ENCODE results near the gene PPP1CC.
"Not testable (repeated sequence)": the region's sequence is repeated elsewhere in the genome, so short reads cannot be mapped to it uniquely, and the experiment has no call there.

The PPP1CC gene

GRCh38 chr12:110742718-110743570, at the start of gene PPP1CC:
TSS of gene PPP1CC (minus strand) at chr12:110742891. CDS start at chr12:110742707, 184 bp downstream.
- DNase-seq (ENCODE audit: low spot score), result peak; percentile 99

DNA sequence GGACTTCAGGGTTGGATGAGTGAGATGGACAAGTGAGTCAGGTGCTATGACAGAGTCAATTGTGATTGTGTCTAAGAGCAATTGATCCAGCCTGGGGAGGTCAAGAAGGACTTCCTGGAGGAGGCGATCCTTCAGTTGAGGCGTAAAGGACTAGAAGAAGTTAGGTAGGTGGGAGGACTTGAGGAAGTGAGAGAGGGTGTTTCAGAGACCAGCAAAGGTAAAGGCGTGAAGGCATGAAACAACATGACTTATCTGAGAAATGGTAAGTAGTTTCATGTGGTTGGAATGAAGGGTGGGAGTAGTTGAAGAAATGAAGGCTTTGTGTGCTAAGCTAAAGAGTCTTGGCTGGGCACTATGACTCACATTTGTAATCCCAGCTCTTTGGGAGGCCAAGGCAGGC, 48.9 kb upstream of the PPP1CC start:
- DNase-seq (ENCODE audit: low spot score), result no peak

DNA sequence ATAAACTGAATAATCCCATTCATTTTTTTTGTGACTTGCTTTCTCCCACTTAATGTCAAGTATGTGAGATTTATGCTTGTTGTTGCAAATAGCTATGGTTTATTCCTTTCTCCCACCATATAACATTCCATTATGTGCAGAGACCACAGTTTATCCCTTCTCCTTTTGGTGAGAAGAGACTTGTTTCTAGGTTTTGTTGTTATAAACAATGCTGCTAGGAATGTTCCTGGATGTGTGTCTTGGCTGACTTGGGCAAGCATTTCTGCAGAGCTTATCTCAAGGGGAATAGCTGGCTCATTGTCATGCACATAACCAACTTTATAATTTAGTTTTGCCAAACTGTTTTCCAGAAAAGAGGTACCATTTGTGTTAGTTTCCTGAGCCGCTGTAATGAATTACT, 47.6 kb upstream of the PPP1CC start:
- no peak for DNase-seq (ENCODE audit: low spot score)

DNA sequence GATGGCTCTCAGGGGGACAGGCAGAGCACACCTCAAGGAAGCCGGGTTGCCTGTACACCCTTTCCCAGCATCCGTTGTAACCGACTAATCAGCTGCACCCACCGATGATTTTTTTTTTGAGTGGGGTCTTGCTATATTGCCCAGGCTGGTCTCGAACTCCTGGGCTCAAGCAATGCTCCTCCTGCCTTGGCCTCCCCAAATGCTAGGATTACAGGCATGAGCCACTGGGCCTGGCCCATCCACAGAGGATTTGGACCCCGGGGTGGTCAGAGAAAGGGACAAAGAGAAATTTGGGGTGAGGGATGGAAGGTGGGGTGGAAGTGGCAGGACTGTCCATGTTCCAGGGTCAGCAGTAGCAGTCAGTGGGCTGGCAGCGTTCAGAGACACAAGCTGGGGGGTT, 43.3 kb upstream of the PPP1CC start:
- DNase-seq (ENCODE audit: low spot score), result no peak

DNA sequence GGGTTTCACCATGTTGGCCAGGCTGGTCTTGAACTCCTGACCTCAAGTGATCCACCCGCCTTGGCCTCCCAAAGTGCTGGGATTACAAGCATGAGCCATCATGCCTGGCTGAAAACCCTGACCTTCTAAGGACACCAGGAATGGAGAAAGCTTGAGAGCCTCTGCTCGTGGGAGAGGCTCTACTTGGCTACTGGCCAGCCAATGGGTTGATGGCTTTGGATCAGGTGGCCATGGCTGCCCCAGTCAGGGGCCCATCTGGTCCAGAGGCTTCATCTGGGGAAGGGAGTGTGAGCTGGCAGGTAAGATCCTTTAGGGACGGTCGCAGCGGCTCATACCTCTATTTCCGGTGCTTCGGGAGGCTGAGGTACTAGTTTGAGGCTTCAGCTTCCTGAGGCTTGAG, 42.5 kb upstream of the PPP1CC start:
- no peak for DNase-seq (ENCODE audit: low spot score)

DNA sequence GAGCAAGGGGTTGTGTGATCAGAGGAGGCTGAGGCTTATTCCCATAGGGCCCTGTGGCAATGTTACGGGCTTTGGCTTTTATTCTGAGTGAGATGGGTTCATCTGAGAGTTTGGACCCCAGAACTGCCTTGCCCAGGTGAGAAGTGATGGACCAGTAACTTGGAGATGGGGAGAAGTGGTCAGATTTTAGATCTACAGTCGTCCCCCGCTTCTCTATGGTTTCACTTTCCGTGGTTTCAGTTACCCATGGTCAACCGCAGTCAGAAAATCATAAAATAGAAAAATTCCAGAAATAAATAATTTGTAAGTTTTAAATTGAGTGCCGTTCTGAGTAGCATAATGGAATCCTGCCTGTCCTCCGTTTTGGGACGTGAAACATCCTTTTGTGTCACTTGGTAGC, 40.2 kb upstream of the PPP1CC start:
- no peak for DNase-seq (ENCODE audit: low spot score)

DNA sequence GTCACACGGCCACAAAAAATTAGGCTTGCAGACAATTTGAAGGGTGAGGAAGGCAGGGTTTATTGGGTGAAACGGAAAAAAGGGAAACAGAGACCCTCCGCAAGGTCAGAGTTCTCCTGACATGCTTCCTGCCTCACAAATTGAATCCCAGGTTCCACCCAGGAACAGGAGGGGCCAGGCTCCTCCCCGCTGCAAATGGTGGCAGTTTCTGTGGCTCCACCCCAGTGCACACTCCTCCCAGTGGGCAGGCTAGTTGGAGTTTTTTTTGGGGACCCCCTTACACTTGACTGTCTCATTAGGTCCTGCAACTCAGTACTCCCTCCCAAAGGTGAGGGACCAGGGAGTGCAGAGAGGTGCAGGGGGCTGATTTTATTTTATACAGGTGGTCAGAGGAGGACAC, 39.4 kb upstream of the PPP1CC start:
- DNase-seq (ENCODE audit: low spot score), result no peak

DNA sequence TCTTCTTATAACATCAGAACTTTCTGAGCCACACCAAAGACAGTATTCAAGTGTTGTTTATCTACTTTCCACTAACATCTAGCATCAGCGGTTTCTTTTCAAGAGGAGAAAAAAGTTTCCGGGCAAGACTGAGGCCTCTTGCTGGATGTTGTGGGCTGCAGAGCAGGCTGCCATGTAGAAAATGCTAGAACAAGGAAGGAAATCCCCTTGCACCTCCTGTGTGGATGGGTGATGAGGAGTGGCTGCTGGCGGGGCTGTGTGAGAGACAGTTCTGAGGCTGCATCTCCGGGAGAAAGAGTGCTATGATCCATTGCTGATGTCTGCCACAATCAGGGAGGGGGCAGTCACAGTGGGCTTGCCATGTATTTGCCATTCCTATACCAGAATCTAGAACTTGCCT, 37.8 kb upstream of the PPP1CC start:
- DNase-seq (ENCODE audit: low spot score), result no peak

- no peak for DNase-seq (ENCODE audit: low spot score)
Measured at GRCh38 chr12:110778833-110779577, 36.3 kb upstream of the PPP1CC start.

GRCh38 chr12:110776410-110776809, 33.7 kb upstream of the PPP1CC start:
- no peak for DNase-seq (ENCODE audit: low spot score)

DNA sequence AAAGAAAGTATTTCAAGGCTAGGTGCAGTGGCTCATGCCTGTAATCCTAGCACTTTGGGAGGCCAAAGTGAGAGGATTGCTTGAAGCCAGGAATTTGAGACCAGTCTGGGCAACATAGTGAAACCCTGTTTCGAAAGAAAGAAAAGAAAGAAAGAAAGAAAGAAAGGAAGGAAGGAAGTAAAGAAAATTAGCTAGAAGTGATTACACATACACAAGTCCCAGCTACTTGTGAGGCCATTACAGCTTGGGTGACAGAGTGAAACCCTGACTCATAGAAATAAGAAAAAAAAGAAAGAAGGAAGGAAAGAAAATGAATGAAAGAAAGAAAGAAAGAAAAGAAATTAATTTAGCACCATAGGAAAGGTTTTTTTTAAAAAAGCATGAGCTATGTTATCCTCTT, 33.3 kb upstream of the PPP1CC start:
- no peak for DNase-seq (ENCODE audit: low spot score)

- DNase-seq (ENCODE audit: low spot score), result no peak
Measured at GRCh38 chr12:110774824-110775223, 32.1 kb upstream of the PPP1CC start.

DNA sequence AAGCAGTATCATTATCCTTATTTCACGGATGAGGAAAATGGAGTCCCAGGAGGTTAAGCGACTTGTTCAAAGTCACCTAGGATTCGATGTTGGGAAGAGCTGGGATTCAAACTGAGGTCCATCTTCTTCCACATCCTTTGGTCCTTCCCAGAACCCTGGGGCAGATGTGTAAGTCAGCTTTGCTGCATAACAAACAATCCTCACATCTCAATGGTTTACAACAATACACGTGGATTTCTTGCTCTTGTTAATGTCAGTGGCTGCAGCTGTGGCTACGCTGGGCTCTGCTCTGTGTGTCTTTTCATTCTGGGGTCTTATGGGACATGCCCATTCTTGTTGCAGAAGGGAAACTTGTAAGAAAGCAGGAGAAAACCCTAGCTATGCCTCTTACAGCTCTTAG, 26.3 kb upstream of the PPP1CC start:
- no peak for DNase-seq (ENCODE audit: low spot score)

DNA sequence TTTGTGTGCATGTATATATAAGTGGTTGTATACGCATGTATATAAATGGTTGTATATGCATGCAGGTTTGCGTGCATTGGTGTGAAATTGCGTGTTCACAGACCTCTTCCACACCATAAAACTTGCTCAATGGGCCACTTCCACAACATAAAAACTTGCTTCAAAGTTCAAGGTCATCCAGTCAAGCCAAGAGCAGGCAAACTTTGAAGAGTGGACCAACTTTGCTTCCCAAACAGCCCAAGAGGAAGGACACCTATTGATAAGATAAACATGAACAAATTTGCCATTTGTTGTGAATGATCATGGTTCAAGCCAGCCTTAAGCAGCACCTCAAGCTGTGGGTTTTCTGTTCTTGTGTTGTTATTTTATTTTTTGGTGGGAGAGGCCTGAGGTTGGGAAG, 25.2 kb upstream of the PPP1CC start:
- no peak for DNase-seq (ENCODE audit: low spot score)

DNA sequence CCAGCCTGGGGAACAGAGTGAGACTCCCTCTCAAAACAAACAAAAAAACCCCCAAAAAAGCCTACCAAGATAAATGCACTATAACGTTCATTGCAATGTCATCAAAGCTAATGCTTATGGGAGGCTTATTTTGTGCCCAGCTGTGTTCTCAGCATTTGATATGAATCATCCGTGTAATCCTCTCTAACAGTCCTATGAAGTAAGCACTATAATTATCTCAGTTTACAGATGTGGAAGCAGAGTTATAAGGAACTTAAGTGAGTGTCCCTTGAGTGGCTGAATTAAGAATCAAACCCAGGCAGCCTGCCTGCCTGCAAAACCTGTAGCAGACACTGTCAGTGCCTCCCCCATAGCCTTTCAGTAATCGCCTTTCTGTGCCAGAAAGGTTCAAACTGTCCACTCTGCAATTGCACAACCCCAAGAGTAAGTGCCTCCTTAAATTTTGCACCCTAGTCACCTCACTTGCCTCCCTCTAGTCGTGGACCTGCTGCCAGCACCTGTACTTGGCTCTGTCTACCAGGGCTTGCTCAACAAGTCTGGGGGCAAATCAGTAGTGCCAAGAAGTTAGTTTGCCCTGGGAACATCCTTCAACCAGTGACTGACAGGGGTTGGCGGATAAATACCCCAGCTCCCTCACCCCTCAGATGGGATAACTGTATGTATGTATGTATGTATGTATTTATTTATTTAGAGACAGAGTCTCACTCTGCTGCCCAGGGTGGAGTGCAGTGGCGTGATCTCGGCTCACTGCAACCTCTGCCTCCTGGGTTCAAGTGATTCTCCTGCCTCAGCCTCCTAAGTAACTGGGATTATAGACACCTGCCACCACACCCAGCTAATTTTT, 23.8 kb upstream of the PPP1CC start:
- no peak for DNase-seq (ENCODE audit: low spot score)

- not testable (repeated sequence) for DNase-seq (ENCODE audit: low spot score)
Measured at GRCh38 chr12:110765572-110765971, 22.9 kb upstream of the PPP1CC start.

DNA sequence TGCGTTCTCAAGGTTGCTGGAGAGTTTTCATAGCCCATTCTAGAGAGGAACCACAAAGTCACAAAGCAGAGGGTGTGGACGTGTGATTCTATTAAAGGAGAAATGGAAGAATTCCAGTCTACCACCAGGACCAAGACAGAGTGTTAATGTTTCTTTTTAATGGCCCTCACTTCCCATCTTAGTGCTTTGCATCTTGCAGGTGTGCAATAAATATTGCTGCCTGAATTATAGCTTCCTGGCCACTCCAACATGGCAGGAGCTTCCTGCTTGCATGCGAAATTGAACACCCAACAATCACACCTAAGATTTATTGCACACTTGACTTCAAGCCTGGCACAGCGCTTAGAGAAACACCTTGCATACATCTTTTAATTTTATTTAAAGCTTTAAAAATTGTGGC, 22.4 kb upstream of the PPP1CC start:
- no peak for DNase-seq (ENCODE audit: low spot score)

DNA sequence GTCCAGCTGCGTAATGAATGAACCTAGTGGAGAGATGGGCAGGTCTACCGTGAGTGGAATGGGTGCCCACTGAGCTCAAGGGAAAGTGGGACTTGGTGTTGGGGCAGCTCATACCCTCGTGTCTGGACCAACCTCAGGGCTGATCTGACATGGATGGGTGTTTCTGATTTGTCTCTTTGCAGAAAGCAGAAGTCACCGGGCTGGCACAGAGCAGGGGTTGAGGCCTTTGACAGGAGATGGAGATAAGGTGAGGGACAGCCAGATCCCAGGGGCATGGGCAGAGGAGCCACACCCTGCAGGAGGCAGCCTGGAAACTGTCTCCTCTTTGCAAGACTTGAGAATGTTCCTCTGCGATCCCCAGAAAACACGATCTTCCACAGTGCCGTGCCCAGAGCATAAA, 20.9 kb upstream of the PPP1CC start:
- no peak for DNase-seq (ENCODE audit: low spot score)

GRCh38 chr12:110762891-110763290, 20.2 kb upstream of the PPP1CC start:
- DNase-seq (ENCODE audit: low spot score), result no peak

GRCh38 chr12:110760204-110760609, 17.5 kb upstream of the PPP1CC start:
- no peak for DNase-seq (ENCODE audit: low spot score)

- no peak for DNase-seq (ENCODE audit: low spot score)
Measured at GRCh38 chr12:110758922-110759321, 16.2 kb upstream of the PPP1CC start.

DNA sequence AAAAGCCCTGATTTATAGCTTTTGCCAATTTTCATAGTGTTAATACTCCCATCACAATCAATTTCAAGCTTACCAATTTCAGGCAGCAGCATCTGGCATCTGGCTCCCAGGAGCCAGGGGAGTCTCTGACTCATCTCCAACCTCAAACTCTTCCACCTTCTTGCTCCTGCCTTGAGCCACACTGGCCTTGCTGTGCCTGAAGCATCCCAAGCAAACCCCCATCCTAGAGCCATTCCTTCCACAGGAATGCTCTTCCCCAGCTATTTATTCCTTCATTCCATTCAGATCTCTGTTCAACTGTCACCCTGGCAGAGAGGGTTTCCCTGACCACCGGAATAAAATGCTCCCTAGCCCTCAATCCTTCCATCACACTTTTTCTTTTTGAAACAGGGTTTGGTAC, 13.9 kb upstream of the PPP1CC start:
- DNase-seq (ENCODE audit: low spot score), result no peak

Data from ecto neural progenitor cell (in vitro differentiated cells).